ENCODE results near the gene OSBPL5. TPM values are rescaled to one million over a fixed set of nuclear protein-coding genes. Genes with fewer than 3 reads are reported as not detected.
A peak's percentile ranks its signal among the peaks of the same experiment; 100 is the strongest.
"Not testable (repeated sequence)": the region's sequence is repeated elsewhere in the genome, so short reads cannot be mapped to it uniquely, and the experiment has no call there.

The OSBPL5 gene
- polyA plus RNA-seq, 3 donors: 19.9 to 25.6 (median 25.1) TPM

DNA sequence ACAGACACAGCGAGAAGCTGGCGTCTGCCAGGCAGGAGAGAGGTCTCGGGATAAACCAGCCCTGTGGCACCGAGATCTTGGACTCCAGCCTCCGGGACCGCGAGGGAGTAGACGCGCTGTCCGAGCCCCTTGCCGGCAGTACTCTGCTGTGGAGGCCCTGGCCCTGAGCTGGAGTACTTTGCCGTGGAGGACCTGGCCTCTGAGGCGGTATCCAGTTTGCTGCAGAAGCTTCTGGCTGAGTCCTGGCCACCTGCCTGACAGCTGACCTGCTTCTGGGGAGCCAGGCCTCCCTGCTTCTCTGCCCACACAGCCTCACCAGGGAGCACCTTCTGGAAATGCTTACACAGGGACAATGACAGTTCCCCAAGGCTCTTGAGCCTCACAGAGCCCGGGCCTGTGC is 76.3 kb downstream of the OSBPL5 start:
- no peak for DNase-seq

DNA sequence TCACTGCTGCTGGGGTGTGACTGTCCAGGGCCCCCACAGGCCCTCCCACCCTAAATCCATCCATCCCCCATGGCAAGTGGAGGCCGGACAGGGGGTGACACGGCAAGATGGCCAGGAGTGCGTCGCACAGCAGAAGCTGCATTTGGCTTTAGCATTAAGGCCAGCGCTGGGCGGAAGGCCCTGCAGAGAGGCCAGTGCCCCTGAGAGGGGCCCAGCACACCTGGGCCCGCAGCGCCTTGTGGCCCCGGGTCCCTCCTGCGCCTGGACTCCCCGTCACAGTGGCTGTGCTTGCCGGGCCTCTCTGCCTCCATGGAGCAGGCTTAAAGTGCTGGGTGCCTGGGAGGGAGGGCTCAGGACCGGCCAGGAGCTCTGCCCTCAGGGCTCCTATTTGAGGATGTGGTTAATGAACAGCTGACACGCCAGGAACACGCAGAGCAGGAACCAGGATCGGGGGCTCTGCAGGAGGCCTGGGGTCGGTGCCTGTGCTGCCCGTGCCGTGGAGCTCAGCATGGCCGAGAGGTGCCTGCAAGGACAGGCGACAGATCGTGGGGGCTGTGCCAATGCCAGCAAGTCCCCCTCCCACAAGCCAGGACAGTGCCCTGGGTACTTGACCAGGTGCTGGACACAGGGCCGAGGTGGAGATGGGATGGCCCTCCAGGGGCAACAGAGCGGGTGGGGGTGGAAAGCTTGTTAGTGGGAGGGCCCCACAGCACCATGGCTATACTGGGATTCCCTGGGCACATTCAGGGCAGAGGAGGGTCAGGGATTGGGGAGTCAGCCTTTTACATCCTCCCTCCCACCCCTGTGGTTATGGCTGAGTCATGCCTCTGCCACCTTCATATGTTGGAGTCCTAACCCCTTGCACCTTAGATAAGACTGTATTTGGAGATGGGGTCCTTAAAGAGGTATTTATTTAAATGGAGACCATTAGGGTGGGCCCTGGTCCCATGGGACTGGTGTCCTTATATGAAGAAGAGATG is 77.0 kb downstream of the OSBPL5 start:
- no peak for DNase-seq

DNA sequence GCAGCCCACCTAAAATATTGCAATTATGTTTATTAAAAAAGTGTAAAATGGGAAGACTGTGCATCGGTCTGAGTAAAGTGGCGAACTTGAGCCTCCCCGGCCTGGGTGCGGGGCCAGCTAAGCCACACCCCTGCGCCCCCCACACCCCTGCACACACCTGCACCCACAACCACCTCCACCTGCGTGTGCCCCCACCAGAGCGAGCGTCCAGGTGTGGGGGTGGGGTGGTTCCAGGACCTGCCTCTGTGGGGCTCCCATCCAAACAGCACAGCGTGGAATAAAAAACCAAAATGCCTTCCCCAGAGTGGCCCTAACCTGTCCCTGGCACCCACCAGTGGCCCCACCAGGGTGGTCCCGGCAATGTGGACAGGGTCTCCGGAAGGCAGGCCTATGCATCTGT is 77.7 kb downstream of the OSBPL5 start:
- no peak for DNase-seq

DNA sequence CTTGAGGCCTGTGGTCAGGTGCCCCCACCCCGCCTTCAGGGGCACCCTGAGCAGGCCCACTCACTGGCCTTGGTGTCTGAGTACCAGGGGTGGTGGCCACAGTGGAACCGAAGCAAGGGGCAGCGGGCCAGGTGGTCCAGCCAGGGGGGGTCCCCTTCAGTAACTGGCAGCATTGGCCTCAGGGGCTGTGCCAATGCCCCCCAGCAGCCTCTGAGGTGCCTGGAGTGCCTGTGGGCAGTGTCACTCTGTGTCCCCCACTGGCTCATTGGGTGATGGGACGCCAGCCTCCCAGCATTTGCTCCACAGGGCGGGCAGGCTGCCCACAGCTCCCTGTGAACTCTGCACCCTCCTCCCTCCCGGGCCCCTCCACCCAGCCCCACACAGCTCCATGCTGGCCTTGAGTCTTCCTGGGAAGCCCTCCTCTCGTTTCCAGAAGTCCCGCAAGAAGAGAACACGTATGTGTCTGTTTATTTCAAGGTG is 78.4 kb downstream of the OSBPL5 start:
- DNase-seq: no peak

DNA sequence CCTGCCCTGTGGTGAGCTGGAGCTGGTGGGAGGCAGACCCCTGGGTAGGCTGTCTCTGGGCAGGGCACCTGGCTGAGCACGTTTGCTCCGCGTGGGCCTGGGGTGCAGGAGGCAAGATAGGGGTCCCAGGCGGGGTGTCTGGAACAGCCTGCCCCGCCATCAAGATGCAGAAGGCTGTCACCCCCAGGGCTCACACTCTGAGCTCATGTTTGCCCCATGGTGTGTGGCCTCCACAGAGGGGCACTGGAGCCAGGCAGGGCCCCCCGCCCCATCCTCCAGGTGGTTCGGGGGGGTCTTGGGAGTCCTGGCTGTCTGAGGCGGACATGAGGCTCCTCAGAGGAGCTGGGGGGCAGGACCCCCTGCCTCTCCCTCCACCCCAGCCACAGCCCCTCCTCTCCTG is 79.0 kb downstream of the OSBPL5 start:
- no peak for DNase-seq

DNA sequence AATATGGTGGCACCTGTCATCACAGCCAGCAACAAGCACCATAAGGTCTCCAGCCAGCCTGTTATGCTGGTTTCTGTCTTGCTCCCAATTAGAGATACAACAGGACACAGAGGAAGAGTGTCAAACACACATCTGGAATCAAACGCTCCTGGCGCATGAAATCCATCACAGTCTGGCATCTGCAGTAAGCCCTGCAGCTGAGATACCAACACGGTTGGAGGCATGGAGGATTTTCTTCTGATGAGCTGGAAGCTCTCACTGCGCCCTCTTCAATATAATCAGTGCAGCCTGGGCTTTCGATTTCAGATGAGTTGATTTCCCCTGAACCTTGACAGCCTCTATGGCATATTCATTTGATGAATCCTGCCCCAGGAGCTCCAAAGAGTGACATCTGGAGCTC is 80.1 kb downstream of the OSBPL5 start:
- no peak for DNase-seq

DNA sequence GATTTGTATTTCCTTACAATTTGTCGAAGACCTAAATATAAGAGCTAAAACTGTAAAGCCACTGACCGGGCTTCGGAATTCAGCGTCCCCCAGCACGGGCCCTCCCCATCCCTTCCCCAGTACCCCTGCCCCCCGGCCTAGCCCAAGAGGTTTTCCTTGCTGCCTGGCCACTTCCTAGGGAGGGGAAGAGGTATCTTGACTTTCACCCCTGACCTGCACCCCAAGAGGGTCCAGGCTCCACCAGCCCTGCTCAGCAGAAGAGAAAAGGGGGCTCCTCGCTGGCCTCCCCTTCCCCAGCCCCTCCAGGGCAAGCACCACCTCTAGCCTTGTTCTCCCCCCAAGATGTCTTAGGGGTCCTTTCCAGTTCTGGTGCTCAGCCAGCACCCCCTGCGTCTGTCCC is 81.8 kb downstream of the OSBPL5 start:
- no peak for DNase-seq

DNA sequence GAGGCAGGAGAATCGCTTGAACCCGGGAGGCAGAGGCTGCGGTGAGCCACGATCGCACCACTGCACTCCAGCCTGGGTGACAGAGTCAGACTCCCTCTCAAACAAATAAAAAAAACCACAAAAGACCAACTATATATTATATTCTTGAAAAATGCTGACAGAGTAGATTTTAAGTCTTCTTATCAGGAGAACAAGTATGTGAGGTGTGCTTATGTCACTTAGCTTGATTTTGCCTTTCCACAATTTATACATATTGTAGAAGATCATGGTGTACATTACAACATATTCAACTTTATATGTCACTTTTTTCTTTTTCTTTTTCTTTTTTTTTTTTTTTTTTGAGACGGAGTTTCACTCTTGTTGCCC is 83.7 kb downstream of the OSBPL5 start:
- no peak for DNase-seq

DNA sequence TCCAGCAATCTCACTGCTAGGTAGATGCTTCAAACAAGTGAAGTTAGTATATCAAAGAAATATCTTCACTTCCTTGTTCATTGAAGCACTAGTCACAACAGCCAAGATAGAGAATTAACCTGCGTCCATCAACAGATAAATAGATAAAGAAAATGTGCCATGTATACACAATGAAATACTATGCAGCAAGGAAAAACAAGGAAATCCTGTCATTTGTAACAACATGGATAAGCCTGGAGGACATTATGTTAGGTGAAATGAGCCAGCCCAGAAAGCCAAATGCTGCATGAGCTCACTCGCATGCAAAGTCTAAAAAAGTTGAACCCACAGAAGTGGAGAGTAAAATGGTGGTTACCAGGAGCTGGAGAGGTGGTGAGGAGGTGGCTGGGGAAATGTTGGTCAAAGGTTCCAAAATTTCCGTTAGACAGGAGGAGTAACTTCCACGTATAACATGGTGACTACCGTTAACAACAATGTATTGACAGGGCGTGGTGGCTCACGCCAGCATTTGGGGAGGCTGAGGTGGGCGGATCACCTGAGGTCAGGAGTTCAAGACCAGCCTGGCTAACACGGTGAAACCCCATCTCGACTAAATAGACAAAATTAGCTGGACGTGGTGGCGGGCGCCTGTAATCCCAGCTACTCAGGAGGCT is 84.3 kb downstream of the OSBPL5 start:
- DNase-seq: no peak

DNA sequence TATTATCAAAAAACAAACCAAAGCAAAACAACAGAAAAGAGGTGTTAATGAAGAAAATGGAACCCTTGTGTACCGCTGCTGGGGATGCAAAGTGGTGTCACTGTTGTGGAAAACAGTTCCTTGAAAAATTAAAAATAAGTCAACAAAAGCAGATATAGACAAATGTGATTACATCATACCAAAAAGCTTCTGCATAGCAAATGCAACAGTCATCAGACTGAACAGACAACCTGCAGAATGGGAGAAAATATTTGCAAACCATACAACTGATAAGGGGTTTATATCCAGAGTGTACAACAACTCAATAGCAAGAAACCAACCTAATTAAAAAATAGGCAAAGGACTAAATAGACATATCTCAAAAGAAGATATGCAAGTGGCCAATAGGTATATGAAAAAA is 85.0 kb downstream of the OSBPL5 start:
- DNase-seq: no peak

DNA sequence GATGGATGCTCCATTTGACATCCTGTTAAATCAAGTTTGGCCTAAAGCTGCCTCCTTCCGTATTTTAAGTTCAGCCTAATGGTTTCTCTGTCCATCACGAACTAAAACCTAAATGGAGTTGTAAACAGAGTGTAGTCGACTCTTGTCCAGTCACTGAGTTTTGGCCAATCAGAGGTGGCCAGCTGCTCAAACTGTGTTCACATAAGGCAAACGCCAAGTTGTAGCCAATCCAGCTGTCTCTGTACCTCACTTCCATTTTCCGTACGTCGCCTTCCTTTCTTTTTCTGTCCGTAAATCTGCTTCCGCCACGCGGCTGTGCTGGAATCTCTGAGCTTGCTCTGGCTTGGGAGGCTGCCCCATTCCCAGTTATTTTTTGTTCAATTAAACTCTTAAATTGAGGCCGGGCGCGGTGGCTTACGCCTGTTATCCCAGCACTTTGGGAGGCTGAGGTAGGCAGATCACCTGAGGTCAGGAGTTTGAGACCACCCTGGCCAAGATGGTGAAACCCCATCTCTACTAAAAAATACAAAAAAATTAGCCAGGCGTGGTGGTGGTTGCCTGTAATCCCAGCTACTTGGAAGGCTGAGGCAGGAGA is 87.2 kb downstream of the OSBPL5 start:
- no peak for DNase-seq

DNA sequence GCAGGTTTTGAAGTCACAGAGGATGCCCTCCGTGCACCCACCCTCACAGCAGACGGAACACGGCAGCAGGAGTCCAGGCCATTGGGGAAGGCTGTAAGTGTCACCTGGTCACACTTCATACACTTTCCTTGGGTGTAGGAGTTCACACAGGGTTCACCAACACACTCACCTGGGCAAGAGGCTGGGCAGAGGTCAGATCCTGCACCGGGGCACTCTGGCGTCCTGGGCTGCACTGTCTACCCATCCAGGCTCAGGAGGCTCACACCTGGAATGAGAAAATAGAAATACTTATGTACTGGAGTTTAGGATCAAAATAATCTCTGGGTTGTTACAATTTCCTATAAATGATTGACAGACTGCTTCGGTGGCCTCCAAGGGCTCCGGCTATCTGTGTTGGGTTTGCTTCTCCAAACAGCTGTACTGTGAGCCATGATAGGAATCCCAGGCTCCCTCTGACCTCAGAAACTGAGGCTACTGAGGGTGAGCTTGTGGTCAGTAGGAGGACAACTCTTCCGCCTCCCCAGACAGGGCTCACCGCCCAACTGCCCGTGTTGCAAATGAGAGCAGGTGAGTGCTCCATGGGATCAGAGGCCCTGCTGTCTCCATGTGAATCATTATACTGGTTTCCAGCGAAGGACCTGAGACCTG is 87.8 kb downstream of the OSBPL5 start:
- DNase-seq: no peak

DNA sequence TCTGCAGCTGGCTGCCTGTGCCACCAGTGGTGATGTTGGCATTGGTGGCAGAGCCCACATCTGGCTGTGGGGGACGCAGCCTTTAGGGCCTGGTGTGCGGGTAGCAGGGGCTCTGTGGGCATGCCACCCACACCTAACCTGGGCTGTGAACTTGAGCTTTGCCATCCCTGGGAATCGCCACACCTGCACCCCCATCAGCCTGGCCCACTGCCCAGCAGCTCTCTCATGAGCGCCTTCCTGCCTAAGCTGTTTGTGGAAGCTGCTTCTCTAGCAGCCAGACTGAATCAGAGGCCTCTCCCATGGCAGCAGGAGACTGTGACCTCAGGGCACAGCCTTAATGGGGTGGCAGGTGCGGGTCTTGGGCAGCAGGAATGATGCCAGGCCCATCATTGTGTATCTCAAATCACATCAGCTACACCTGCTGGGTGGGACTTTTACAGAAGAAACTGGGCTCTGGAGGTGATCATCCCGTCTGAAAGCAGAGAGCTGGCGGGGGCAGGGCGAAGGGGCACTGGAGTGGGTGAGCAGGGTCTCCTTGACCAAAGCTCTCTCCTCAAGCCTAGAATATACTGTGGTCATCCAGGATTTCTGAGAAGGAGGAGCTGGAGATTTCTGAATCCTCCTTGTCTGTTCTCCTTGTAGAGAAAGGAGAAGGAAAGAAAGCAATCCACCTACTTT is 90.1 kb downstream of the OSBPL5 start:
- DNase-seq: no peak

DNA sequence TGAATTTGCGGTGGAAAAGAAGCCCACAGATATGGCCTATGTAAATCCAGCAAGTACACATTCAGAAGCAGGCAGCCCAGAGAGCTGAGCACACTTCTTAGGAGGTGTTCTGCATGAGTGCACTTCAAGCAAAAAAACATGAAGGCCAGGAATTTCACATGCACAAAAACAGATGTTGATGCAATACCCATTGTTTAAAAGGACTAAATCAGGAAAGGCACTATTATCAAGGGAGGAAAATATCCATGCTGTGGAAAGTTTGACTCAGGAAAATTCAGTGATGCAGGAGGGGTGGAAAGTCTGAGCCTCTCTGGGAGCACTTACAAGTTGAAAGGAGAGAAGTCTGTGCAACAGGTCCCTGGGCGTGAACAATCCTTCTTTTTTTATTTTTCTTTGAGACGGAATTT is 92.1 kb downstream of the OSBPL5 start:
- DNase-seq: peak; percentile 28

DNA sequence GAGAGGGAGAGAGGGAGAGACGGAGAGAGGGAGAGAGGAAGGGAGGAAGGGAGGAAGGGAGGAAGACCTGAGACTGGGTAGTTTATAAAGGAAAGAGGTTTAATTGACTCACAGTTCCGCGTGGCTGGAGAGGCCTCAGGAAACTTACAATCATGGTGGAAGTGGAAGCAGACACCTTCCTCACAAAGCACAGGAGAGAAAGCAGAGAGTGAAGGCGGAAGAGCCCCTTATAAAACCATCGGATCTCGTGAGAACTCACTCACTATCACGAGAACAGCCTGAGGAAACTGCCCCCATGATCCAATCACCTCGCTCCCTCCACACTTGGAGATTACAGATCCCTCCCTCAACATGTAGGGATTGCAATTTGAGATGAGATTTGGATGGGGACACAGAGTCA is 95.7 kb downstream of the OSBPL5 start:
- DNase-seq: no peak

DNA sequence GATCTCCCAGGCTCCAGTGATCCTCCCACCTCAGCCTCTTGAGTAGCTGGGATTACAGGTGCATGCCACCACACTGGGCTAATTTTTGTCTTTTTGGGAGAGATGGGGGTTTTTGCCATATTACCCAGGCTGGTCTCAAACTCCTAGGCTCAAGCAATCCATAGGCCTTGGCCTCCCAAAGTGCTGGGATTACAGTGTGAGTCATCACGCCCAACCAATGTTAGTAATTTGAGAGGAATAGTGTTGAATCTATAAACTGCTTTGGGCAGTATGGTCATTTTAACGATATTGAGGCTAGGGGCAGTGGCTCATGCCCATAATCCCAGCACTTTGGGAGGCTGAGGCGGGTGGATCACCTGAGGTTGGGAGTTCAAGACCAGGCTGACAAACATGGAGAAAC is 98.8 kb downstream of the OSBPL5 start:
- not testable (repeated sequence) for DNase-seq

DNA sequence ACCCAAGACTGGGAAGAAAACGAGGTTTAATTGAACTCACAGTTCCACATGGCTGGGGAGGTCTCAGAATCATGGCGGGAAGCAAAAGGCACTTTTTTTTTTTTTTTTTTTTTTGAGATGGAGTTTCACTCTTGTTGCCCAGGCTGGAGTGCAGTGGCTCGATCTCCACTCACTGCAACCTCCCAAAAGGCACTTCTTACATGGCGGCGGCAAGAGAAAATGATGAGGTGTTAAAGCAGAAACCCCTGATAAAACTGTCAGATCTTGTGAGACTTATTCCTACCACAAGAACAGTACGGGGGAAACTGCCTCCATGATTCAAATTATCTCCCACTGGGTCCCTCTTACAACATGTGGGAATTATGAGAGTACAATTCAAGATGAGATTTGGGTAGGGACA is 100.4 kb downstream of the OSBPL5 start:
- not testable (repeated sequence) for DNase-seq

DNA sequence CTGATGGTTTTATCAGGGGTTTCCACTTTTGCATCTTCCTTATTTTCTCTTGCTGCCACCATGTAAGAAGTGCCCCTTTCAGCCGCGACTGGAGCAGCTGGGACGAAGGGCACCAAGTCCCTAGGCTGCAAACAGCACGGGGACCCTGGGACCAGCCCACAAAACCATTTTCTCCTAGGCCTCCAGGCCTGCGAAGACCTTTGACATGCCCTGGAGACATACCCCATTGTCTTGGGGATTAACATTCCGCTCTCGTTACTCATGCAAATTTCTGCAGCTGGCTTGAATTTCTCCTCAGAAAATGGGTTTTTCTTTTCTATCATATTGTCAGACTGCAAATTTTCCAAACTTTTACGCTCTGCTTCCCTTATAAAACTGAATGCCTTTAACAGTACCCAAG is 101.2 kb downstream of the OSBPL5 start:
- not testable (repeated sequence) for DNase-seq

DNA sequence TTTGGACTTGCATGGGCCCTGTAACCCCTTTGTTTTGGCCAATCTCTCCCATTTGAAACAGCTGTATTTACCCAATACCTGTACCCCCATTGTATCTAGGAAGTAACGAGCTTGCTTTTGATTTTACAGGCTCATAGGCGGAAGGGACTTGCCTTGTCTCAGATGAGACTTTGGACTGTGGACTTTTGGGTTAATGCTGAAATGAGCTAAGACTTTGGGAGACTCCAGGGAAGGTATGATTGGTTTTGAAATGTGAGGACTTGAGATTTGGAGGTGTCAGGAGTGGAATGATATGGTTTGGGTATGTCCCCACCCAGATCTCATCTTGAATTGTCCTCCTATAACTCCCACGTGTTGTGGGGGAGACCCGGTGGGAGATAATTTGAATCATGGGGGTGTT is 101.7 kb downstream of the OSBPL5 start:
- not testable (repeated sequence) for DNase-seq

DNA sequence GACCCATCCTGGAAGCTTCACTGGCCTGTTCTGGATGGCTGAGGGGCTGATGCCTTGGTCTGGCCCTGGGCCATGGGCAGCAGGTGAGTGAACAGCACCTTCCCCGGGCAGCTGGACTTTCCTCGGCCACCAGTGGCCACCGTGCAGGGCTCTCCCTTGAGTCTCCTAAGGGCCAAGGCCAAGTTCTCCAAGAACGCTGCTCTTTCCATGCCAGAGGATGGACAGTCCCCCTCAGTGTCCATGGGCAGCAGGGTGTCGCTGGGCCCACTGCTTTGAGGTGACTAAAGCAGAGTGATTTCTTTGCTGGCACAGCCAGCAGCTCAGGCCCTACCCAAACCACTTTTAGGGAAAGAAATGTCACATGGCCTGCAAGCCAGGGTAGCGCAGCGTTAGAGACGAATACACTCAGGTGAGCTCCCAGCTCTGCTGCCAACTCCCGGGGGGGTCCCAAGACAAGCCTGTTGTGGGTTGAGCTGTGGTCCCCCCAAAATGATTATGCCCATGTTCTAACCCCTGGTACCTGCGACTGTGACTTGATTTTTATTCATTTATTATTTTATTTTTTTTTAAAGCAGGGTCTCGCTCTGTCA is 104.6 kb downstream of the OSBPL5 start:
- DNase-seq: no peak
